ENCODE measurements around the gene HK2.
"Not testable (repeated sequence)": the region's sequence is repeated elsewhere in the genome, so short reads cannot be mapped to it uniquely, and the experiment has no call there.

HK2 gene

GRCh38 chr2:74833418-74834233, at the start of gene HK2:
Gene HK2 (plus strand): TSS chr2:74834127. CDS start chr2:74834581, 454 bp downstream.
- H3K79me2 ChIP-seq (ENCODE audit: insufficient read depth, low read depth): peaks cover 45% of the 10 kb centered on the region
- H4K20me1 ChIP-seq (ENCODE audit: insufficient read depth): 0 out of 2 replicates have a peak, but pooled peaks cover 10% of the 10 kb centered on the region
- TF ChIP-seq, protein P1, sequence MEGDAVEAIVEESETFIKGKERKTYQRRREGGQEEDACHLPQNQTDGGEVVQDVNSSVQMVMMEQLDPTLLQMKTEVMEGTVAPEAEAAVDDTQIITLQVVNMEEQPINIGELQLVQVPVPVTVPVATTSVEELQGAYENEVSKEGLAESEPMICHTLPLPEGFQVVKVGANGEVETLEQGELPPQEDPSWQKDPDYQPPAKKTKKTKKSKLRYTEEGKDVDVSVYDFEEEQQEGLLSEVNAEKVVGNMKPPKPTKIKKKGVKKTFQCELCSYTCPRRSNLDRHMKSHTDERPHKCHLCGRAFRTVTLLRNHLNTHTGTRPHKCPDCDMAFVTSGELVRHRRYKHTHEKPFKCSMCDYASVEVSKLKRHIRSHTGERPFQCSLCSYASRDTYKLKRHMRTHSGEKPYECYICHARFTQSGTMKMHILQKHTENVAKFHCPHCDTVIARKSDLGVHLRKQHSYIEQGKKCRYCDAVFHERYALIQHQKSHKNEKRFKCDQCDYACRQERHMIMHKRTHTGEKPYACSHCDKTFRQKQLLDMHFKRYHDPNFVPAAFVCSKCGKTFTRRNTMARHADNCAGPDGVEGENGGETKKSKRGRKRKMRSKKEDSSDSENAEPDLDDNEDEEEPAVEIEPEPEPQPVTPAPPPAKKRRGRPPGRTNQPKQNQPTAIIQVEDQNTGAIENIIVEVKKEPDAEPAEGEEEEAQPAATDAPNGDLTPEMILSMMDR (conservative IDR thresholded peaks at IDR 0.05; ENCODE audit: low read depth, low read length): no peak
- H3K4me3 ChIP-seq (IDR thresholded peaks at IDR 0.05; ENCODE audit: insufficient read depth, low read depth, low read length): peak within 1 kb of the TSS; percentile 59
- H3K27ac ChIP-seq: peak within 1 kb of the TSS; percentile 89
- no peaks in the 10 kb centered on the region for H3K36me3 ChIP-seq (ENCODE audit: insufficient read depth)
- peak within 1 kb of the TSS; percentile 80 for H2AFZ ChIP-seq (ENCODE audit: low read depth)
- H3K4me2 ChIP-seq: peak within 1 kb of the TSS; percentile 90
- H3K9ac ChIP-seq: peak within 1 kb of the TSS; percentile 99
- no peaks in the 10 kb centered on the region for H3K27me3 ChIP-seq (ENCODE audit: insufficient read depth, low read depth)
- peaks cover 26% of the 10 kb centered on the region for H3K4me1 ChIP-seq (ENCODE audit: low read depth, poor library complexity, severe bottlenecking)

- Histone ChIP-seq H3K9ac (no peak overlapping the region), H2AFZ (ENCODE audit: low read depth) (no peak overlapping the region), H3K27me3 (ENCODE audit: insufficient read depth, low read depth) (no peaks in the 10 kb centered on the region), H3K4me2 (no peak overlapping the region), H3K79me2 (ENCODE audit: insufficient read depth, low read depth) (no peaks in the 10 kb centered on the region), H3K4me1 (ENCODE audit: low read depth, poor library complexity, severe bottlenecking) (no peaks in the 10 kb centered on the region), H4K20me1 (ENCODE audit: insufficient read depth) (no peaks in the 10 kb centered on the region), H3K4me3 (IDR thresholded peaks at IDR 0.05; ENCODE audit: insufficient read depth, low read depth, low read length) (no peak overlapping the region), H3K27ac (no peak overlapping the region), H3K36me3 (ENCODE audit: insufficient read depth) (no peaks in the 10 kb centered on the region)
- TF ChIP-seq, protein P1 (conservative IDR thresholded peaks at IDR 0.05; ENCODE audit: low read depth, low read length): no peak
These were observed 44.7 kb upstream of the HK2 start for GRCh38 chr2:74789271-74789670.

DNA sequence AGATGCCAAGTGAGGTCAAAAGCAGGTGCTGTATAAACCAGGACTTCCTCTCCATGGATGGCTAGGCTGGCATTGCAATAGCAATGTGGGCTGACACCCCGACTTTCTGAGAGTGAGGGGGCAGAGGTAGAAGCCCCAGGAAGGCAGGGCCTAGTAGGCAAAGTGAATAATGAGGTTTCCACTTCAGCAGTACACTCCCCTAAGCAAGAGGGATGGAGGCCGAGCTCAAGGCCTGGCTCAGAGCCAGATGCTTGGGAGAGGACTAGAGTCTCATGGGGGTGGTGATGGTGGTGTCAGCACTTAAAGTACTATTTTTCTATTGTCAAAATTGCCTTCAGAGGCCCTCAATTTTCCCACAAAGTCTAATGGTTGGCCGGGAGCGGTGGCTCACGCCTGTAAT, 41.6 kb upstream of the HK2 start:
- Histone ChIP-seq H3K4me1 (ENCODE audit: low read depth, poor library complexity, severe bottlenecking) (no peaks in the 10 kb centered on the region), H3K27me3 (ENCODE audit: insufficient read depth, low read depth) (no peaks in the 10 kb centered on the region), H3K4me3 (IDR thresholded peaks at IDR 0.05; ENCODE audit: insufficient read depth, low read depth, low read length) (no peak overlapping the region), H3K9ac (no peak overlapping the region), H3K79me2 (ENCODE audit: insufficient read depth, low read depth) (no peaks in the 10 kb centered on the region), H3K27ac (no peak overlapping the region), H4K20me1 (ENCODE audit: insufficient read depth) (no peaks in the 10 kb centered on the region), H3K4me2 (no peak overlapping the region), H2AFZ (ENCODE audit: low read depth) (no peak overlapping the region), H3K36me3 (ENCODE audit: insufficient read depth) (no peaks in the 10 kb centered on the region)
- TF ChIP-seq, protein P1 (conservative IDR thresholded peaks at IDR 0.05; ENCODE audit: low read depth, low read length): no peak

GRCh38 chr2:74794878-74795277, 39.0 kb upstream of the HK2 start:
- not testable (repeated sequence) for H3K9ac ChIP-seq; H2AFZ ChIP-seq (ENCODE audit: low read depth); H3K4me3 ChIP-seq (IDR thresholded peaks at IDR 0.05; ENCODE audit: insufficient read depth, low read depth, low read length); H3K36me3 ChIP-seq (ENCODE audit: insufficient read depth); H3K4me1 ChIP-seq (ENCODE audit: low read depth, poor library complexity, severe bottlenecking); H4K20me1 ChIP-seq (ENCODE audit: insufficient read depth); H3K27ac ChIP-seq; H3K27me3 ChIP-seq (ENCODE audit: insufficient read depth, low read depth); H3K79me2 ChIP-seq (ENCODE audit: insufficient read depth, low read depth); H3K4me2 ChIP-seq

GRCh38 chr2:74806355-74806839, 27.5 kb upstream of the HK2 start:
- no peak overlapping the region for H3K4me2 ChIP-seq
- H3K36me3 ChIP-seq (ENCODE audit: insufficient read depth): no peaks in the 10 kb centered on the region
- H3K4me3 ChIP-seq (IDR thresholded peaks at IDR 0.05; ENCODE audit: insufficient read depth, low read depth, low read length): no peak overlapping the region
- no peak overlapping the region for H2AFZ ChIP-seq (ENCODE audit: low read depth)
- H3K27me3 ChIP-seq (ENCODE audit: insufficient read depth, low read depth): no peaks in the 10 kb centered on the region
- no peaks in the 10 kb centered on the region for H4K20me1 ChIP-seq (ENCODE audit: insufficient read depth)
- no peaks in the 10 kb centered on the region for H3K4me1 ChIP-seq (ENCODE audit: low read depth, poor library complexity, severe bottlenecking)
- no peaks in the 10 kb centered on the region for H3K79me2 ChIP-seq (ENCODE audit: insufficient read depth, low read depth)
- no peak overlapping the region for H3K27ac ChIP-seq
- no peak overlapping the region for H3K9ac ChIP-seq
- TF ChIP-seq, protein P1 (conservative IDR thresholded peaks at IDR 0.05; ENCODE audit: low read depth, low read length): no peak
